Calu3 (cell line): ENCODE measurements around the gene SLC48A1. TPM values are rescaled to one million over a fixed set of nuclear protein-coding genes. Genes with fewer than 3 reads are reported as not detected.

Experiments used
- BruUV-seq: library from RNA; stranded (reverse); fragments of 400-500 nt; replicated peaks from 2 replicates; lab custom pipeline; 2021; lab: Mats Ljungman, UMichigan
- CTCF ChIA-PET: fragments of 300-600 bp; sonication (Branson Sonifier 250); formaldehyde crosslinking; loops from one replicate; lab custom pipeline; 2022; ENCODE audit warnings: antibody characterized with exemption; lab: Charles Lee
- DNase-seq: peaks from one replicate; pipeline ENCODE4 v3.0.0; 2022
- H3K27ac Mint-ChIP-seq: one replicate; pipeline ENCODE4 v1.8.0; 2022; ENCODE audit warnings: mixed read lengths; ENCODE audit not compliant: unreplicated experiment
- H3K27me3 Mint-ChIP-seq: one replicate; pipeline ENCODE4 v1.8.0; 2022; ENCODE audit warnings: mixed read lengths; ENCODE audit not compliant: unreplicated experiment
- H3K36me3 Mint-ChIP-seq: one replicate; pipeline ENCODE4 v1.8.0; 2022; ENCODE audit warnings: mild to moderate bottlenecking, moderate library complexity, mixed read lengths; ENCODE audit not compliant: insufficient read depth, unreplicated experiment
- H3K4me1 Mint-ChIP-seq: one replicate; pipeline ENCODE4 v1.8.0; 2022; ENCODE audit warnings: mild to moderate bottlenecking, low read depth, mixed read lengths; ENCODE audit not compliant: unreplicated experiment
- H3K4me3 Mint-ChIP-seq: one replicate; pipeline ENCODE4 v1.8.0; 2022; ENCODE audit warnings: mild to moderate bottlenecking, low read depth, moderate library complexity, mixed read lengths; ENCODE audit not compliant: unreplicated experiment
- H3K9me3 Mint-ChIP-seq: one replicate; pipeline ENCODE4 v1.8.0; 2022; ENCODE audit warnings: low read depth, mixed read lengths; ENCODE audit not compliant: unreplicated experiment
- intact Hi-C: fragments of 100-400 bp; cut with micrococcal nuclease; formaldehyde crosslinking; loops from one replicate; pipeline ENCODE4 v1.10.0; 2022; ENCODE audit not compliant: unreplicated experiment
- total RNA-seq: library from RNA; stranded (reverse); gene quantifications from 2 replicates; pipeline ENCODE4 v1.2.3, GENCODE V29; 2022
- TF ChIP-seq, protein P1 (sequence below): fragments of 200-600 bp; IDR thresholded peaks from one replicate; pipeline ENCODE4 v1.8.0; 2022; ENCODE audit warnings: antibody characterized with exemption; ENCODE audit not compliant: unreplicated experiment

SLC48A1 gene
- total RNA-seq, 1 experiment from 2014 or later, result 17.2 TPM

DNA sequence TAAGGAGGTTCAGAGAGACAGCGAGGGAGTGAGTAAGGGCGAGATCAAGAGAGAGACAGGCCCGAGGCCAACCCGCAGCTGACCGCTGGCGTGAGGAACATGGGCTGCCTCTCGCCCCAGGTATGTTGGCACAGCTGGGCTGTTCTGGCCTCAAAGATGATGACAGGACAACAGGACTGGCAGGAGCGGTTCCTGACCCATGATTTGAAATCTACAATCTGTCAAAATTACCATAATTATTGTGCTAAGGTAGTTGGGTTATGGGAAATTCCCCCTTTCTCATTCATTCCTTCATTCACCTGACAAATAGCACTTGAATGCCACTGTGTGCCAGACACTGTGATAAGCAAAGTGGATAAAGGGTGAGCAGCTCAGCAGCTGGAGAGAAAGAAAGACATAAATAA, 42.7 kb upstream of the SLC48A1 start:
- H3K27ac Mint-ChIP-seq, result no peak overlapping the region
- no peak overlapping the region for H3K4me3 Mint-ChIP-seq
- H3K27me3 Mint-ChIP-seq, result peaks cover 13% of the 10 kb centered on the region
- no peak for DNase-seq
- CTCF ChIA-PET, result no interaction called here
- no TSS peak for BruUV-seq
- H3K9me3 Mint-ChIP-seq, result no peaks in the 10 kb centered on the region
- H3K36me3 Mint-ChIP-seq, result no peaks in the 10 kb centered on the region
- no peaks in the 10 kb centered on the region for H3K4me1 Mint-ChIP-seq
- intact Hi-C loops, result no loop called here
- TF ChIP-seq, protein P1, sequence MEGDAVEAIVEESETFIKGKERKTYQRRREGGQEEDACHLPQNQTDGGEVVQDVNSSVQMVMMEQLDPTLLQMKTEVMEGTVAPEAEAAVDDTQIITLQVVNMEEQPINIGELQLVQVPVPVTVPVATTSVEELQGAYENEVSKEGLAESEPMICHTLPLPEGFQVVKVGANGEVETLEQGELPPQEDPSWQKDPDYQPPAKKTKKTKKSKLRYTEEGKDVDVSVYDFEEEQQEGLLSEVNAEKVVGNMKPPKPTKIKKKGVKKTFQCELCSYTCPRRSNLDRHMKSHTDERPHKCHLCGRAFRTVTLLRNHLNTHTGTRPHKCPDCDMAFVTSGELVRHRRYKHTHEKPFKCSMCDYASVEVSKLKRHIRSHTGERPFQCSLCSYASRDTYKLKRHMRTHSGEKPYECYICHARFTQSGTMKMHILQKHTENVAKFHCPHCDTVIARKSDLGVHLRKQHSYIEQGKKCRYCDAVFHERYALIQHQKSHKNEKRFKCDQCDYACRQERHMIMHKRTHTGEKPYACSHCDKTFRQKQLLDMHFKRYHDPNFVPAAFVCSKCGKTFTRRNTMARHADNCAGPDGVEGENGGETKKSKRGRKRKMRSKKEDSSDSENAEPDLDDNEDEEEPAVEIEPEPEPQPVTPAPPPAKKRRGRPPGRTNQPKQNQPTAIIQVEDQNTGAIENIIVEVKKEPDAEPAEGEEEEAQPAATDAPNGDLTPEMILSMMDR, result no peak

DNA sequence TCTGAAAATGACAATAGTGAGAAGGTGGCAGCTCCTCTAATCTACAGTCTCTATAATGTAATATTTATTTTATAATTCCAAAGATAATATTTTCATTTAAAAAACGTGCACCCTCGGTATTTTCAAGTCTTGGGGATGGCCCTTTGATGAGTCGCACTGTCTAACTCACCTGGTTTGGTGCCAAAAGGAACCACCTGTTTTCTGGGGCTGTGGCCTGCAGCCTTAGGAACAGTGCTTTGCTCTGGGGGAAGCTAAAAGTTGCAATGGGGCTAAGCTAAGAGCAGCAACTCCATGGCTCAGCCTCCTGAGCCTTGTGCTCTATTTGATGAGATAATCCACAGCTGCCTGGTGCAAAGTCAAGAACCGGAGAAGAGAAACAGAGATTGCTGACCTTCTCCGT, 41.3 kb upstream of the SLC48A1 start:
- CTCF ChIA-PET, result no interaction called here
- TF ChIP-seq, protein P1, result no peak

DNA sequence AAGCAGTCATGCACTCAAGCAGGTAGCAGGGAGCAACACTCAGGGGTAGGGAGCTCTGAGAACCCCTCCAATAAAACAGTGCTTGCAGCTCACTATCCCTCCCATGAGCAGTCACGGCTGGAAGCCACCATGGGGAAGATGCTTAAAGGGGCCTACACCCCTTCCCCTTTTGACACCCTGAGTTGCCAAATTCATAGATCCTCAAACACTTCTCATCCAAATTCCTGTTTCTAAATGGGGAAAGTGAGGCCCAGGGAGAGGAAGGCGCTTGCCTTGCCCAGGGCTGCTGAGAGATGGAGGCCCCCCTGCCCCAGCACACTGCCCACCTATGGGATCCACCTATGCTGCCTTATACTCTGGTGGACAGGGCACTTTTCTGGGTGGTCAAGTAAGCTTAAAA, 40.5 kb upstream of the SLC48A1 start:
- Mint-ChIP-seq H3K27me3 (peaks cover 13% of the 10 kb centered on the region), H3K36me3 (peaks cover 5% of the 10 kb centered on the region), H3K4me3 (no peak overlapping the region), H3K9me3 (no peaks in the 10 kb centered on the region), H3K27ac (no peak overlapping the region), H3K4me1 (no peaks in the 10 kb centered on the region)
- TF ChIP-seq, protein P1, result no peak
- DNase-seq, result no peak
- BruUV-seq, result no TSS peak
- intact Hi-C loops, result no loop called here
- CTCF ChIA-PET, result no interaction called here

More for the DNA sequence above, 41.3 kb upstream of the SLC48A1 start:
- DNase-seq, result no peak
- Mint-ChIP-seq H3K4me3 (no peak overlapping the region), H3K27ac (no peak overlapping the region), H3K27me3 (peaks cover 13% of the 10 kb centered on the region), H3K36me3 (no peaks in the 10 kb centered on the region), H3K9me3 (no peaks in the 10 kb centered on the region), H3K4me1 (no peaks in the 10 kb centered on the region)
- no TSS peak for BruUV-seq
- intact Hi-C loops, result no loop called here

DNA sequence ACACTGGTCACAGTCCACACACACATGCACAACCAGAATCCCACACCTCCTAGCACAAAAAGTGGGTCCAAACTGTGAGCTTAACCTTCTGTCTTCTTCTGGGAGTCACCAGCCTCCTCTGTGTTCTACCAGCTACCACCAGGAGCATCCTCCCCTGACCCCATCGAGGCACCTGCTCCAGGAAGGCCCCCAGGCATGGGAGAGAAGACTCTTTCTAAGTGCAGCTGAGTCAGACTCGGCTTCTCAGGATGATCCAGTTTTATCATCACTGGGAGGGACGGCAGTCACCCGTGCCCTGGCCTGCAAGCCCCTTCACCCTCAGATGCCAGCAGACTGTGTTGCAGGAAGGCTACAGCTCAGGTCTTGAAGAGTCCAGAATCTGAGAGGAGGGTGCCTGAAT, 39.9 kb upstream of the SLC48A1 start:
- Mint-ChIP-seq H3K27ac (no peak overlapping the region), H3K36me3 (peaks cover 6% of the 10 kb centered on the region), H3K4me1 (no peaks in the 10 kb centered on the region), H3K9me3 (no peaks in the 10 kb centered on the region), H3K4me3 (no peak overlapping the region), H3K27me3 (peaks cover 8% of the 10 kb centered on the region)
- no TSS peak for BruUV-seq
- intact Hi-C loops, result no loop called here
- CTCF ChIA-PET, result no interaction called here
- DNase-seq, result no peak
- TF ChIP-seq, protein P1, result no peak
